GM21381 (cell line): Measurements from ENCODE around the gene ABHD5.

Experiments used
- ATAC-seq: cut with Tn5 transposase; IDR thresholded peaks from one replicate; pipeline ENCODE4 v1.9.1; 2021; ENCODE audit warnings: mild to moderate bottlenecking, moderate library complexity; ENCODE audit not compliant: unreplicated experiment

The ABHD5 gene

GRCh38 chr3:43753741-43754715 lies 63.3 kb downstream of the ABHD5 start:
- no peak for ATAC-seq

GRCh38 chr3:43755516-43756200 lies 64.9 kb downstream of the ABHD5 start:
- no peak for ATAC-seq

GRCh38 chr3:43757666-43758321 lies 67.1 kb downstream of the ABHD5 start:
- ATAC-seq: no peak

- no peak for ATAC-seq
These were observed 68.0 kb downstream of the ABHD5 start for GRCh38 chr3:43758592-43759225.

GRCh38 chr3:43759297-43759782 lies 68.6 kb downstream of the ABHD5 start:
- no peak for ATAC-seq

- no peak for ATAC-seq
These were observed 69.2 kb downstream of the ABHD5 start for GRCh38 chr3:43759938-43760337.

- no peak for ATAC-seq
These were observed 70.2 kb downstream of the ABHD5 start for GRCh38 chr3:43760938-43761337.

- no peak for ATAC-seq
These were observed 71.7 kb downstream of the ABHD5 start for GRCh38 chr3:43762451-43762850.

GRCh38 chr3:43764056-43764455 lies 73.3 kb downstream of the ABHD5 start:
- ATAC-seq: no peak

GRCh38 chr3:43764471-43764870 lies 73.7 kb downstream of the ABHD5 start:
- ATAC-seq: no peak

GRCh38 chr3:43765521-43765971 lies 74.8 kb downstream of the ABHD5 start:
- no peak for ATAC-seq

GRCh38 chr3:43766672-43767465 lies 76.1 kb downstream of the ABHD5 start:
- no peak for ATAC-seq

GRCh38 chr3:43768381-43768973 lies 77.7 kb downstream of the ABHD5 start:
- no peak for ATAC-seq

- ATAC-seq: peak; percentile 51
These were observed 78.6 kb downstream of the ABHD5 start for GRCh38 chr3:43769097-43769884.

GRCh38 chr3:43769885-43770425 lies 79.2 kb downstream of the ABHD5 start:
- no peak for ATAC-seq

GRCh38 chr3:43770426-43771103 lies 79.8 kb downstream of the ABHD5 start:
- ATAC-seq: no peak

GRCh38 chr3:43771610-43772009 lies 80.9 kb downstream of the ABHD5 start:
- ATAC-seq: no peak
